D721Med (cell line): ENCODE results near the gene GOT2.
"Not testable (repeated sequence)": the region's sequence is repeated elsewhere in the genome, so short reads cannot be mapped to it uniquely, and the experiment has no call there.

Experiments
- DNase-seq: peaks from one replicate; pipeline ENCODE4 v3.0.0; 2011; ENCODE audit warnings: low spot score; ENCODE audit not compliant: insufficient read length
- FAIRE-seq: peaks from 2 replicates; lab custom pipeline; 2011; peaks lifted over from hg19 to GRCh38; lab: Jason Lieb, UNC
- CTCF ChIP-seq: IDR thresholded peaks from 2 replicates; pipeline ENCODE4 v1.5.1; 2012; ENCODE audit warnings: mild to moderate bottlenecking, control low read depth; ENCODE audit not compliant: insufficient read depth; ENCODE audit errors: missing control alignments

Gene GOT2

GRCh38 chr16:58716468-58716867 is 17.6 kb downstream of the GOT2 start:
- DNase-seq = no peak
- no peak for TF ChIP-seq CTCF
- FAIRE-seq = no peak

- no peak for FAIRE-seq
- TF ChIP-seq CTCF = no peak
- no peak for DNase-seq
Observed at GRCh38 chr16:58713742-58714141, 20.4 kb downstream of the GOT2 start.

GRCh38 chr16:58709333-58709732 is 24.8 kb downstream of the GOT2 start:
- TF ChIP-seq CTCF = no peak
- no peak for FAIRE-seq
- DNase-seq = no peak

- TF ChIP-seq CTCF = no peak
- FAIRE-seq (no peak), DNase-seq (no peak)
Observed at GRCh38 chr16:58699151-58699550, 35.0 kb downstream of the GOT2 start.

- TF ChIP-seq CTCF = no peak
- DNase-seq (no peak), FAIRE-seq (no peak)
Observed at GRCh38 chr16:58695368-58695767, 38.7 kb downstream of the GOT2 start.

- TF ChIP-seq CTCF = no peak
- no peak for DNase-seq
- FAIRE-seq = no peak
Observed at GRCh38 chr16:58692450-58692849, 41.7 kb downstream of the GOT2 start.

GRCh38 chr16:58686985-58687706 is 47.0 kb downstream of the GOT2 start:
- not testable (repeated sequence) for DNase-seq, FAIRE-seq

GRCh38 chr16:58685084-58685449 is 49.0 kb downstream of the GOT2 start:
- FAIRE-seq = no peak
- no peak for TF ChIP-seq CTCF
- no peak for DNase-seq
